Thymus (tissue), 11 donors: ENCODE data around the gene C12orf76. TPM values are rescaled to one million over a fixed set of nuclear protein-coding genes. Genes with fewer than 3 reads are reported as not detected.
"Not testable (repeated sequence)": the region's sequence is repeated elsewhere in the genome, so short reads cannot be mapped to it uniquely, and the experiment has no call there.

Experiments used
- DNase-seq, 9 donors: peaks; one replicate each; pipeline ENCODE4 v3.0.0-alpha.2; 2013; ENCODE audit warnings: low spot score in 9 of 9, low read depth in 6 of 9, missing footprints in 1 of 9
- H3K27ac ChIP-seq, 2 donors: one replicate each; pipeline ENCODE4 v1.5.1; 2013; ENCODE audit warnings: control low read depth in 1 of 2, low read depth in 1 of 2, low read length in 1 of 2, mild to moderate bottlenecking in 1 of 2, moderate library complexity in 1 of 2
- H3K27me3 ChIP-seq, 2 donors: one replicate each; pipeline ENCODE4 v1.5.1; 2013; ENCODE audit warnings: low read length in 1 of 2; ENCODE audit not compliant: control insufficient read depth in 2 of 2, insufficient read depth in 1 of 2
- H3K36me3 ChIP-seq, 2 donors: one replicate each; pipeline ENCODE4 v1.5.1; 2013; ENCODE audit warnings: low read length in 1 of 2, mild to moderate bottlenecking in 1 of 2, moderate library complexity in 1 of 2; ENCODE audit not compliant: control insufficient read depth in 2 of 2, insufficient read depth in 2 of 2
- H3K4me1 ChIP-seq, 2 donors: one replicate each; pipeline ENCODE4 v1.5.1; 2013; ENCODE audit warnings: low read length in 2 of 2; ENCODE audit not compliant: control insufficient read depth in 2 of 2, insufficient read depth in 2 of 2
- H3K4me3 ChIP-seq, 2 donors: one replicate each; pipeline ENCODE4 v1.5.1; 2013; ENCODE audit warnings: low read length in 2 of 2, control low read depth in 1 of 2, mild to moderate bottlenecking in 1 of 2
- H3K9me3 ChIP-seq, 2 donors: one replicate each; pipeline ENCODE4 v1.5.1; 2013; ENCODE audit warnings: low read length in 1 of 2, mild to moderate bottlenecking in 1 of 2; ENCODE audit not compliant: control insufficient read depth in 2 of 2, insufficient read depth in 1 of 2
- WGBS: extraction: QIAGEN DNeasy Blood & Tissue Kit; methylation state at CpG from one replicate; pipeline ENCODE4 v1.1.7; 2013; 5-methylcytosine and 5-hydroxymethylcytosine counted together
- polyA plus RNA-seq: library from polyadenylated mRNA; stranded (reverse); fragments of 200-250 nt; gene quantifications from one replicate; pipeline ENCODE4 v1.2.3, GENCODE V29; 2013
- total RNA-seq: library from RNA; stranded (reverse); fragments of 120-200 nt; gene quantifications from one replicate; pipeline ENCODE4 v1.2.4, GENCODE V29; 2013
- donor health status: healthy.

The C12orf76 gene
- total and polyA plus RNA-seq, 2 donors, result 16.6 to 21.5 TPM

GRCh38 chr12:110068654-110069053 is 20.3 kb upstream of the C12orf76 start:
- Histone ChIP-seq H3K27me3 (no peaks in the 10 kb centered on the region), H3K9me3 (no peaks in the 10 kb centered on the region), H3K4me1 (peaks cover 3 to 9% of the 10 kb centered on the region in 2 donors), H3K36me3 (no peaks in the 10 kb centered on the region), H3K4me3 (no peak overlapping the region), H3K27ac (no peak overlapping the region)
- WGBS, result 97% methylated on average over 2 of the region's 2 CpGs
- no peak for DNase-seq

GRCh38 chr12:110068115-110068514 is 19.8 kb upstream of the C12orf76 start:
- 96% methylated on average over 9 of the region's 9 CpGs for WGBS
- not testable (repeated sequence) for H3K27ac ChIP-seq, H3K27me3 ChIP-seq, H3K4me3 ChIP-seq, DNase-seq, H3K4me1 ChIP-seq, H3K9me3 ChIP-seq, H3K36me3 ChIP-seq

- Histone ChIP-seq H3K4me3 (no peak overlapping the region), H3K9me3 (no peaks in the 10 kb centered on the region), H3K4me1 (no peaks in the 10 kb centered on the region), H3K36me3 (no peaks in the 10 kb centered on the region), H3K27me3 (no peaks in the 10 kb centered on the region), H3K27ac (no peak overlapping the region)
- DNase-seq, result no peak
- WGBS, result 97% methylated on average over 7 of the region's 7 CpGs
Observed at GRCh38 chr12:110067531-110067930, 19.2 kb upstream of the C12orf76 start.

DNA sequence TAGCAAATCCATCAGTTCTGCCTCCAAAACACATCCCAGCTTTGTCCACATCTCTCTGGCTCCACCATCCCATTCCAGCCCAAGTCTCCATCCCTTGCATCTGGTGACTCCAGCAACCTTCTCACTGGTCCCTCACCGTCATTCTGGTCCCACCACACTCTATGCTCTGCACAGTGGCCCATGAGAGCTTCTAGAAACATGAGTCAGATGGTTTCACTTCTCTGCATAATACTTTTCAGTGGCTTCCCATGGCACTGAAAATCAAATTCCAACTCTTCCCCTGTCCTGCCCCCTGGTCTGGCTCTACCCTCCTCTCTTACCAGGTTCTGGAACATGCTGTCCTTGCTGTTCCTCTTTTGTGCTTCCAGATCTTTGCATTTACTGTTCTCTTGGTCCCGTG is 17.2 kb upstream of the C12orf76 start:
- Histone ChIP-seq H3K27me3 (no peaks in the 10 kb centered on the region), H3K36me3 (no peaks in the 10 kb centered on the region), H3K4me1 (no peaks in the 10 kb centered on the region), H3K27ac (no peak overlapping the region), H3K9me3 (no peaks in the 10 kb centered on the region), H3K4me3 (no peak overlapping the region)
- 94% methylated on average over 2 of the region's 2 CpGs for WGBS
- DNase-seq, result no peak

GRCh38 chr12:110062241-110062640 is 13.9 kb upstream of the C12orf76 start:
- no peak overlapping the region for H3K27ac ChIP-seq
- H3K9me3 ChIP-seq, result no peaks in the 10 kb centered on the region
- no peaks in the 10 kb centered on the region for H3K36me3 ChIP-seq
- WGBS, result 98% methylated on average over 2 of the region's 2 CpGs
- H3K4me3 ChIP-seq, result no peak overlapping the region
- DNase-seq, result no peak
- no peaks in the 10 kb centered on the region for H3K27me3 ChIP-seq
- H3K4me1 ChIP-seq, result no peaks in the 10 kb centered on the region

DNA sequence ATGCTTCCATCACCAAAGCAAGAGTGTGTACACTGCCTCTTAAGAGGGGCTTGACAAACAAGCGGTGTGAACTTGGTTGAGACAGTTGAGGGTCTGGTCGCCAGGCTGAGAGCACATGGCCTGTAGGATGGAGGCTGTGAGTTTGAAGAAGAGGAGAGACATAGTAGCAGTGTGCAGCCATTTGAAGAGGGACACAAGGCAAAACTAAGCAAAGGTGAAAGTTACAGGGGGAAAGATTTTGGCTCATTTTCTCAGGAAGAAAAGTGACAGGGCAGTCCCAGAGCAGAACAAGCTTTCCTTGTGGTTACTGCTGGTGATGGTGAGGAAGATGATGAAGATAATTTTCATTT is 11.3 kb upstream of the C12orf76 start:
- DNase-seq, result no peak
- Histone ChIP-seq H3K4me1 (no peaks in the 10 kb centered on the region), H3K9me3 (no peaks in the 10 kb centered on the region), H3K27me3 (no peaks in the 10 kb centered on the region), H3K36me3 (no peaks in the 10 kb centered on the region), H3K27ac (no peak overlapping the region), H3K4me3 (no peak overlapping the region)
- WGBS, result 96% methylated on average over 2 of the region's 2 CpGs

- no peak overlapping the region for H3K4me3 ChIP-seq
- H3K36me3 ChIP-seq, result no peaks in the 10 kb centered on the region
- DNase-seq, result no peak
- H3K27ac ChIP-seq, result no peak overlapping the region
- no peaks in the 10 kb centered on the region for H3K27me3 ChIP-seq
- H3K9me3 ChIP-seq, result no peaks in the 10 kb centered on the region
- 96% methylated on average over 9 of the region's 9 CpGs for WGBS
- no peaks in the 10 kb centered on the region for H3K4me1 ChIP-seq
Observed at GRCh38 chr12:110058875-110059615, 10.7 kb upstream of the C12orf76 start.

- H3K36me3 ChIP-seq, H3K4me1 ChIP-seq, DNase-seq, H3K4me3 ChIP-seq, H3K9me3 ChIP-seq, H3K27ac ChIP-seq, H3K27me3 ChIP-seq: not testable (repeated sequence)
- WGBS, result 95% methylated on average over 3 of the region's 3 CpGs
Observed at GRCh38 chr12:110056643-110057042, 8.3 kb upstream of the C12orf76 start.

DNA sequence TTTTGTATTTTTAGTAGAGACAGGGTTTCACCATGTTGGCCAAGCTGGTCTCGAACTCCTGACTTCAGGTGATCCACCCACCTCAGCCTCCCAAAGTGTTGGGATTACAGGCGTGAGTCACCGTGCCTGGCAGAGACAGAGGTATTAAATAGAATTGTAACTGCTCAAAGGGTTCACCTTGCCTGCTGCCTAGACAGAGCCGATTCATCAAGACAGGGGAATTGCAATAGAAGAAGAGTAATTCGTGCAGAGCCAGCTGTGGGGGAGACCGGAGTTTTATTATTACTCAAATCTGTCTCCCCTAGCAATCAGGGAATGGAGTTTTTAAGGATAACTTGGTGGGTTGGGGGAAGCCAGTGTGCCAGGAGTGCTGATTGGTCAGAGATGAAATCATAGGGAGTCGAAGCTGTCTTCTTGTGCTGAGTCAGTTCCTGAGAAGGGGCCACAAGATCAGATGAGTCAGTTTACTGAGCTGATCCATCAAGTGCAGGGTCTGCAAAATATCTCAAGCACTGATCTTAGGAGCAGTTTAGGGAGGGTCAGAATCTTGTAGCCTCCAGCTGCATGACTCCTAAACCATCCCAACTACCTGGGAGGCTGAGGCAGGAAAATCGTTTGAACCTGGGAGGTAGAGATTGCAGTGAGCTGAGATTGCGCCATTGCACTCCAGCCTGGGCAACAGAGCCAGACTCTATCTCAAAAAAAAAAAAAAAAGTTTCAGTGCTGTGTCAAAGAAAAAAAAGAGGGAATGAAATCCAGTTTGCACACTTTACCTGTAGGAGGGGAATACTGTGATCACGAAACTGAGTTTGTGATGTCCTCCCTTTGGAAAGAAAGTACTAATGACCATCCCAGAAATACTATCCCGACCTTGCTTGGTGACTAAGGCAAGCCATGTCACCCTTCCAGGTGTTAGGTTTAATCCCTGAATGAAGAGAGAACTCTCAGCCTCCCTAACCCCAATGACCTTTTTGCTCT is 7.3 kb upstream of the C12orf76 start:
- H3K27ac ChIP-seq, DNase-seq, H3K27me3 ChIP-seq, H3K4me1 ChIP-seq, H3K9me3 ChIP-seq, H3K36me3 ChIP-seq, H3K4me3 ChIP-seq: not testable (repeated sequence)
- 81% methylated on average over 11 of the region's 11 CpGs for WGBS
